ENCODE data around the gene TENM3.

Gene TENM3

GRCh38 chr4:182427554-182427953 is 184.4 kb downstream of the TENM3 start:
- CTCF ChIA-PET = no interaction called here
- Histone ChIP-seq H3K36me3 (ENCODE audit: control insufficient read depth in 2 of 2, insufficient read depth in 1 of 2, low read length in 2 of 2) (no peaks in the 10 kb centered on the region), H3K9me3 (ENCODE audit: control insufficient read depth, insufficient read depth, low read depth, low read length) (no peaks in the 10 kb centered on the region), H3K27ac (ENCODE audit: extremely low read depth, low read depth, low read length) (no peak overlapping the region), H3K4me1 (ENCODE audit: control insufficient read depth, insufficient read depth, low read length) (no peaks in the 10 kb centered on the region), H3K4me3 (ENCODE audit: low read depth, low read length) (no peak overlapping the region)
- TF ChIP-seq ZNF488 (tag by site-specific recombination; IDR thresholded peaks at IDR 0.05) (no peak), ZNF302 (tag by site-specific recombination; IDR thresholded peaks at IDR 0.05; ENCODE audit: low read depth) (no peak), ZBTB49 (tag by site-specific recombination; IDR thresholded peaks at IDR 0.05; ENCODE audit: low read depth) (no peak), ZBTB6 (tag by site-specific recombination; IDR thresholded peaks at IDR 0.05) (no peak), ZSCAN16 (tag by site-specific recombination; IDR thresholded peaks at IDR 0.05) (no peak), CTCF (tag by site-specific recombination; IDR thresholded peaks at IDR 0.05) (no peak), ZNF416 (tag by site-specific recombination; IDR thresholded peaks at IDR 0.05) (no peak), ZNF266 (tag by site-specific recombination; IDR thresholded peaks at IDR 0.05; ENCODE audit: low read depth) (no peak), GLI2 (tag by site-specific recombination; IDR thresholded peaks at IDR 0.05; ENCODE audit: borderline replicate concordance, low read depth) (no peak), ZNF2 (tag by site-specific recombination; IDR thresholded peaks at IDR 0.05) (no peak), MZF1 (tag by site-specific recombination; IDR thresholded peaks at IDR 0.05; ENCODE audit: borderline replicate concordance) (no peak), ZSCAN30 (tag by site-specific recombination; IDR thresholded peaks at IDR 0.05) (no peak), PATZ1 (tag by site-specific recombination; IDR thresholded peaks at IDR 0.05) (no peak), ZNF704 (tag by site-specific recombination; IDR thresholded peaks at IDR 0.05) (no peak), ZNF248 (tag by site-specific recombination; IDR thresholded peaks at IDR 0.05) (no peak), ZNF585B (tag by site-specific recombination; IDR thresholded peaks at IDR 0.05) (no peak)
- POLR2A ChIA-PET = no interaction called here

GRCh38 chr4:182429896-182430295 is 186.7 kb downstream of the TENM3 start:
- no peak for TF ChIP-seq ZNF623 (tag by site-specific recombination; IDR thresholded peaks at IDR 0.05)
- TF ChIP-seq ZBTB8A (tag by site-specific recombination; IDR thresholded peaks at IDR 0.05) = no peak
- no peak for TF ChIP-seq ZNF280D (tag by site-specific recombination; IDR thresholded peaks at IDR 0.05)
- no peak overlapping the region for H3K4me3 ChIP-seq (ENCODE audit: low read depth, low read length)
- H3K9me3 ChIP-seq (ENCODE audit: control insufficient read depth, insufficient read depth, low read depth, low read length) = no peaks in the 10 kb centered on the region
- CTCF ChIA-PET = interaction anchor here (0.7 kb wide), 1 partner anchor 140 kb away, joined by 3 read pairs; no protein-coding TSS in a partner anchor
- no peaks in the 10 kb centered on the region for H3K4me1 ChIP-seq (ENCODE audit: control insufficient read depth, insufficient read depth, low read length)
- H3K36me3 ChIP-seq (ENCODE audit: control insufficient read depth in 2 of 2, insufficient read depth in 1 of 2, low read length in 2 of 2) = no peaks in the 10 kb centered on the region
- POLR2A ChIA-PET = no interaction called here
- no peak overlapping the region for H3K27ac ChIP-seq (ENCODE audit: extremely low read depth, low read depth, low read length)
